GM18511 (cell line): ENCODE results near the gene TUBB2A.
"Not testable (repeated sequence)": the region's sequence is repeated elsewhere in the genome, so short reads cannot be mapped to it uniquely, and the experiment has no call there.

Source experiments
- ATAC-seq: cut with Tn5 transposase; IDR thresholded peaks from one replicate; pipeline ENCODE4 v1.9.1; 2021; ENCODE audit warnings: mild to moderate bottlenecking, moderate library complexity; ENCODE audit not compliant: unreplicated experiment

The TUBB2A gene

GRCh38 chr6:3181105-3181504, 23.8 kb upstream of the TUBB2A start:
- ATAC-seq = no peak

DNA sequence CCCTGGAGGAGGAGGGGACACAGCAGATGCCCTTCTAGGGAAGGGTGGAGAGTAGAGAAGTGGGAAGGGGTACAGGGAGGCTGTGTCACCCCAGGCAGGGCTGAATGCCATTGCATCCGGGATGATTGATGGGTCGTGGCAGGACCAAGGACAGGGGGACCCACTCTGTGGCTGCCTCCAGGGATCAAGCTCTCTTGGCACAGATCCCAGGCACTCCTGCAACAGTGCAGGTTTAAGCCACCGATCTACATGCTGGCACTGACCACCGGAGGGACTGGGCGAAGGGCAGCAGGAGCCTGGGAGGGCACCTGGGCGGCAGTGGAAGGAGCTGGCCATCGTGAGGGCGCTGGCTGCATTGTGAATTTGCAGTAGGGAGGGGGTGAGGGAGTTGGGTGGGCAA, 22.6 kb upstream of the TUBB2A start:
- not testable (repeated sequence) for ATAC-seq

- not testable (repeated sequence) for ATAC-seq
Measured at GRCh38 chr6:3178666-3179065, 21.3 kb upstream of the TUBB2A start.

DNA sequence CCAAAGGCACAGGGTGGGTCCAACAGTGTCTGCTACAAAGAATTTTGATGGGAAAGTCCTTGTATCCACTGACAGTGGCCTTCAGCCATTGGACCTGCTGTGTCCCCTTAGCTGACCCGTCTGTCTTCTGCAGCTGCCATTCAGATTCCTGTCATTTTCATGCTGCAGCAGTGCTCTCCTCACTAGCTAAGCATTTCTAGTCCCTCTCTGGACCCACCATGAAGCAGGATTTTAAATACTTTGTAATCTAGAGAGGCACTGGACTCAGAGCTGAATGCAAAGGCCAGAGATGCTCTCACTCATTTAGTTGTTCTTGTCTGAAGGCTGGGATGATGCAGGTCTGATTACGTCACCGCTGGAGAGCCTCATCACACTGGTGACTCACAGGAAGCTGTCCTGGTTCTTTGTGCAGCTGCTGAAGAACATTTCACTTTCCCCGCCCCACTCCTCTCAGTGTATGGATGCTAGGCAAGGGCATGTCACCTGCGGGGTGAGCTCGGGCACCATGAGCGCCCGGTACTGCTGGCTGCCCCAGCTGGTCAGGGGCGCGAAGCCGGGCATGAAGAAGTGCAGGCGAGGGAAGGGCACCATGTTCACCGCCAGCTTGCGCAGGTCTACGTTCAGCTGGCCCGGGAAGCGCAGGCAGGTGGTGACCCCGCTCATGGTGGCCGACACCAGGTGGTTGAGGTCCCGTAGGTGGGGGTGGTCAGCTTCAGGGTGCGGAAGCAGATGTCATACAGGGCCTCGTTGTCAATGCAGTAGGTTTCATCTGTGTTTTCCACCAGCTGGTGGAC, 19.4 kb upstream of the TUBB2A start:
- no peak for ATAC-seq

DNA sequence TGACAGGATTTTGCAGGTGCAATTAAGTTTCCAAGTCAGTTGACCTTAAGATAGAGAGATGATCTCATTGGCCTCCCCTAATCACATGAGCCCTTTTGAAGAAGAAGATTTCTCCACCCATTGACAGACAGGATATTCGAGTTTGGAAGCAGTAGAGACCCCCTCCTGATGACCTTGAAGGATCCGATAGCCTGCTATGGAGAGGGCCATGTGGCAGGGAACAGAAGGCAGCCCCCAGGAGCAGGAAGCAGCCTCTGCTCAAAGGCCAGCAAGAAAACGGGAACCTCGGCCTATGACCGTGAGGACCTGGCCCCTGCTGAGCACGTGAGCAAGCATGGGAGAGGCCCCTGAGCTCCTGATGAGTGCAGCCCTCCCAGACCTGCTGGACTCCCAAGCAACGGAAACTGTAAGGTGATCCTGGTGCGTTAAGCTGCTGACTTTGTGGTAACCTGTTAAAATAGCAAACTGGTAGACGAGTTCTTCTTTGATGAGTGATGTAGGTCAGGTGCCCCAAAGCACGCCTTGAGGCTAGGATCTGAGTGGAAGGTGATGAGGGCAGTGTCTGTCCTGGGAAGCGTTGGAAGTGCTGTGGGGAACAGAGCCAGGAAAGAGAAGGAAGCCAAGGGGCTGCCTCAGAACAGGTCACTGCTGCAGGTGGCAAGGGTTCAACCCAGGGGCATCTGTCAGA, 18.5 kb upstream of the TUBB2A start:
- no peak for ATAC-seq

- ATAC-seq = not testable (repeated sequence)
Measured at GRCh38 chr6:3173636-3174089, 16.3 kb upstream of the TUBB2A start.

DNA sequence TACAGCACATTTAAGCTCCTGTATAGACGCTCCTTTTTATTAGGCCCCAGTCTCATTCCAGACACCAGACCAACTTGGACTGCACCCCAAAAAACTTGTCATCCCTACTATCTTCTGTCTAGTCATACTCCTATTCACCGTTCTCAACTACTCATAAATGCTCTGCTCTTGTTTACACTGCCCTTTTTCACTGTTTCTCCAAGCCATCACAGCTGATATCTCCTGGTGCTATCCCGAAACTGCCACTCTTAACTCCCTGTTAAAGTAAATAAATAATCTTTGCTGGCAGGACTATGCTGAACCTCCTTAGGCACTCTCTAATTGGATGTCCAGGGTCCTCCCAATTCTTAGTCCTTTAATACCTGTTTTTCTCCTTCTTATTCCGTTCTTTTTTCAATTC, 15.4 kb upstream of the TUBB2A start:
- not testable (repeated sequence) for ATAC-seq

GRCh38 chr6:3171313-3172175, 14.2 kb upstream of the TUBB2A start:
- not testable (repeated sequence) for ATAC-seq

- ATAC-seq = not testable (repeated sequence)
Measured at GRCh38 chr6:3170676-3171075, 13.3 kb upstream of the TUBB2A start.

DNA sequence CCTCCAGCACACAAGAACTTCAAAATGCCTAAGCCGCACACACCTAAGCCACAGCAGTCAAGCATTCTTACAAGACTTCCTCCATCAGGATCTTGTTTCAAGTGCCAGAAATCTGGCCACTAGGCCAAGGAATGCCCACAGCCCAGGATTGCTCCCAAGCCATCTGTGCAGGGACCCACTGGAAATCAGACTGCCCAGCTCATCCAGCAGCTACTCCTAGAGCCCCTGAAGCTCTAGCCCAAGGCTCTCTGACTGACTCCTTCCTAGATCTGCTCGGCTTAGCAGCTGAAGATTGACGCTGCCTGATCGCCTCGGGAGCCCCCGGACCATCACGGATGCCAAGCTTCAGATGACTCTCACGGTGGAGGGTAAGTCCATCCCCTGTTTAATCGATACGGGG, 10.7 kb upstream of the TUBB2A start:
- not testable (repeated sequence) for ATAC-seq

- not testable (repeated sequence) for ATAC-seq
Measured at GRCh38 chr6:3166535-3167225, 9.3 kb upstream of the TUBB2A start.

GRCh38 chr6:3165631-3166534, 8.5 kb upstream of the TUBB2A start:
- no peak for ATAC-seq

DNA sequence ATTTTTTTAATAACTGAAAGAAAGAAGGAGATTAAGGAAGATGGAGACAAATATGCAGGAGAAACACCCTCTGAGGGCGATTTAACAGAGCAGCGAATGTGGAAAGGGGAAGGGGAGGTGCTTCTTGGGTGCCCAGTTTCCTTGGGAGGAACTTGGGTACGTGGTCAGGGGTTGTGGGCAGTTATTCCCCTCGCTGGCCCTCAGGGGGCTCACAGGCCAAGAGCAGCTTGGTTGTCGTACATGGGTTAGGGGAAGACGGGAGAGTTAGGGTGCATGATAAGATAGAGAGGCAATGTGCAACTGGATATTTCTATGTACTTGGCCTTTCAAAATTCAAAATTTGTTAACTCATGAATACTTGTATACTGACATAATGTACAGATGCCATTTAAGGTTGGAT, 7.0 kb upstream of the TUBB2A start:
- ATAC-seq = no peak

DNA sequence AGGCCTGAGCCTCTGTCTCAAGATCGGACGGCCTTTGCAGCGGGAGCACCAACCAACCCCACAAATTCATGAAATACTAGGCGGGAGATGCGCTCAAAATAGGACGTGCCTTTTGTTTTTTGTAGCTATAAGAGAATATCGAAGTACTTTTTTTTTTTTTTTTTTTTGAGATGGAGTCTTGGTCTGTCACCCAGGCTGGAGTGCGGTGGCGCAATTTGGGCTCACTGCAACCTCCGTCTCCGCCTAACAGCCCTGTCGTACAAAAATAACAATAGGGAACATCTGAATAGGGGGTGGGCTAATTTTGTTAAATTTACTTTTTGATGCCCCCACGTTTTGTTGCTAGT, 5.9 kb upstream of the TUBB2A start:
- ATAC-seq = no peak

DNA sequence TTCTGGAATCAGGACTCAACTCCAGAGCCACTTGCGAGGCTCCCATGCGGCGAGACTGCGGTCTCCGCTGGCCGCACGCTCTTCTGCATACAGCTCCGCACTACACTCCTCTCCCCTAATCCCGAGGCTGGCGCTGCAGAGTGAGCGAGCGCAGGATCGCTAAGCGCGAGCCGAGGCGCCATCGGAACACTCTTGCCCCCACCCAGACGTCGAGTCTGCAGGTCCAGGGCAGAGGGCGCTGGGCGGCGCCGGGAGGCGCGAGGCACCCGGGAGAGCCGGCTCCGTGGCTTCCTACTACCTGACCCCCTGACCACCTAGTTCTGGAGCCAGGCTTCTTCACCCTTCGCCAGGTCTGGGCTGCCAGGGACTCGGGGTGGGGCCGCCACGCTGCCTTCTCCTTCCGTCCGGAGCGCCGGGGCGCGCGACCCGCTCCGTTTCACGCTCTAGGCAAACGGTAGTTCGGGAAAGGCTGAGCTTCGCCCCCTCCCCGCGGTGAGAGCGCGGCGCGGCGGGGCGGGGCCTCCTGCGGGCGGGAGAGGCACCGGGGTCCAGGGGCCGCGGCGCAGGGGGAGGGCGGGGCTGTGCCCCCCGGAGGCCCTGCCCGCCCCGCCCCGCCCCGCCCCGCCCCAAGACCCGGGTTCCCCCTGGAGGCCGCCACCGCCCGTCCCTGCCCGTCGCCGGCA, 5.4 kb upstream of the TUBB2A start:
- peak; percentile 72 for ATAC-seq

GRCh38 chr6:3162067-3162497, 4.7 kb upstream of the TUBB2A start:
- ATAC-seq = no peak

GRCh38 chr6:3159805-3160781, 2.7 kb upstream of the TUBB2A start:
- no peak for ATAC-seq
